Gastroesophageal sphincter (tissue), 3 donors: ENCODE results near the gene UGT1A5.

Experiments
- EP300 ChIP-seq: sonication (generic); formaldehyde crosslinking; IDR thresholded peaks from one replicate; pipeline ENCODE4 v1.6.1; 2017; ENCODE audit warnings: antibody characterized with exemption, mild to moderate bottlenecking
- POLR2A ChIP-seq, 2 donors: fragments of 450-650 bp; IDR thresholded peaks; one replicate each; pipeline ENCODE4 v1.6.1; 2017; ENCODE audit warnings: antibody characterized with exemption in 2 of 2, mild to moderate bottlenecking in 2 of 2, moderate library complexity in 1 of 2
- POLR2AphosphoS5 ChIP-seq: sonication (generic); formaldehyde crosslinking; IDR thresholded peaks from one replicate; pipeline ENCODE4 v1.6.1; 2017; ENCODE audit warnings: antibody characterized with exemption
- TF ChIP-seq, protein P1 (sequence below), 4 experiments: fragments of 200-600 bp in 2 of 4; fragments of 450-650 bp in 2 of 4; sonication (generic) in 1 of 4; IDR thresholded peaks; one replicate each; pipeline ENCODE4 v1.5.1; 2017 to 2019; ENCODE audit warnings: antibody characterized with exemption in 4 of 4, mild to moderate bottlenecking in 2 of 4, moderate library complexity in 2 of 4

DNA sequence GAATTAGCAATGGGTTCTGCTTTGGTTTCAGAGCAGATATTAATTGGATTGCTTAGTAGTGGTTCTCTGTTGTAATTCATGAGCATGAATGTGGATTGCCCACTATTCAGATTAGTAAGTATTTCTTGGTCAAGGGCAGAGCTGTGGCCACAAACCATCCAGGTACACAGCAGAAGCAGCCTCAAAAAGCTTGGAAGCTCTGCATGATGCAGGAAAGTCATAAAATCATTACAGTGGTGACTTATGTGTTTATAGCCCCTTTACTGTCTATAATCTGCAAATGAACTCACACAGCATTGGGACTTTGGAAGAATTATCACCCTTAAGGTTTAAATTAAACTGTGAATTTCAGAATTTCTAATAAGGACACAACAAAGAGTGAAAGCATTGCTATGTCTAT lies 45.4 kb downstream of the UGT1A5 start:
- TF ChIP-seq EP300 (no peak), POLR2A (IDR thresholded peaks at IDR 0.05) (no peak), POLR2AphosphoS5 (no peak)
- TF ChIP-seq, protein P1, sequence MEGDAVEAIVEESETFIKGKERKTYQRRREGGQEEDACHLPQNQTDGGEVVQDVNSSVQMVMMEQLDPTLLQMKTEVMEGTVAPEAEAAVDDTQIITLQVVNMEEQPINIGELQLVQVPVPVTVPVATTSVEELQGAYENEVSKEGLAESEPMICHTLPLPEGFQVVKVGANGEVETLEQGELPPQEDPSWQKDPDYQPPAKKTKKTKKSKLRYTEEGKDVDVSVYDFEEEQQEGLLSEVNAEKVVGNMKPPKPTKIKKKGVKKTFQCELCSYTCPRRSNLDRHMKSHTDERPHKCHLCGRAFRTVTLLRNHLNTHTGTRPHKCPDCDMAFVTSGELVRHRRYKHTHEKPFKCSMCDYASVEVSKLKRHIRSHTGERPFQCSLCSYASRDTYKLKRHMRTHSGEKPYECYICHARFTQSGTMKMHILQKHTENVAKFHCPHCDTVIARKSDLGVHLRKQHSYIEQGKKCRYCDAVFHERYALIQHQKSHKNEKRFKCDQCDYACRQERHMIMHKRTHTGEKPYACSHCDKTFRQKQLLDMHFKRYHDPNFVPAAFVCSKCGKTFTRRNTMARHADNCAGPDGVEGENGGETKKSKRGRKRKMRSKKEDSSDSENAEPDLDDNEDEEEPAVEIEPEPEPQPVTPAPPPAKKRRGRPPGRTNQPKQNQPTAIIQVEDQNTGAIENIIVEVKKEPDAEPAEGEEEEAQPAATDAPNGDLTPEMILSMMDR (IDR thresholded peaks at IDR 0.05): no peak
